AG20443 (cell line): ENCODE data around the gene AGBL5.
A peak's percentile ranks its signal among the peaks of the same experiment; 100 is the strongest.

Experiments used
- DNase-seq: peaks from one replicate; pipeline ENCODE4 v3.0.0; 2012; ENCODE audit warnings: low spot score, mixed read lengths

The AGBL5 gene

GRCh38 chr2:27077231-27077630, 25.8 kb downstream of the AGBL5 start:
- no peak for DNase-seq

GRCh38 chr2:27078267-27079194, 27.1 kb downstream of the AGBL5 start, which contains the start of gene EMILIN1:
EMILIN1 (plus strand) TSS chr2:27078615; CDS start chr2:27079066, 451 bp downstream.
- peak; percentile 93 for DNase-seq

DNA sequence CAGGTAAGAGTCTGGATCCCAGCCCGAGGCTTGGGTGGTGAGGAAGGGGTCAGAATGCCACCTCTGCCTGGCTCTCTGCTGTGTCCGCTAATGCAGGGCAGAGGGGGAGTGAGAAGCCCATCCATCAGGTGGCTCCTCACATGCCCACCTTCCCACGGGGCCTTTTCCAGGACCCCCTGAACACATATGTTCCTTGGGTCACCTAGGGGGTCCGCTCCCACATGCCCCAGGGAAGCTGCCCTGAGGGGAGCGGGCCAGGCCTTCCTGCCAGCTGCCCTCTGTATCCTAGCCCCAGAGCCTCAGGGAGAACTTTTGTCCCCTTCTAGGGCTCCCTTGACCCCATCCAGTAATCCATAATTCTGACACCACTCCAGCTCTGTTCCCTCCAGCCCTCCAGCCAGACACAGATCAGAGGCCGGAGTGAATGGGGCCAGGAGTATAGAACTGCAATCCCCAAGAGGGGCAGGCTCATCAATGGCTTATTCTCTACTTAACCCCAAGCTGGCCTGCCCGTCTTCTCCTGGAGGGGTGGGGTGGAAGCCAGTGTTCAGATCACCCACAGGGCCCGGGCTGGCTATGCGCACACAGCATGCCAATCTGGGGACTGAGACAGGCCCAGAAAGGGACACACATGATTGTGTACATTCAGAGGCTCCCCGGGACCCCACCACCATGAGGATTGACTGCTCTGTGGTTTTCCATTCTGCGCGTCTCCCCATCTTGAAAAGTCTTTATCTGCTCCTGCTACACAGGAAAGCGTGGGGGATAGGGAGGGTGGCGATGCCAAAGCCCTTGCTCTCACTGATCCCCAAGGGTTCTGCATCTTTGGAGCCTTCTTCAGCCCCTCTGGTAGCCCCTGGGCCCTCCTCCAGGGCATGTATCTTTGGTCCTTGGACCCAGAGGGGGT, 28.0 kb downstream of the AGBL5 start:
- no peak for DNase-seq

DNA sequence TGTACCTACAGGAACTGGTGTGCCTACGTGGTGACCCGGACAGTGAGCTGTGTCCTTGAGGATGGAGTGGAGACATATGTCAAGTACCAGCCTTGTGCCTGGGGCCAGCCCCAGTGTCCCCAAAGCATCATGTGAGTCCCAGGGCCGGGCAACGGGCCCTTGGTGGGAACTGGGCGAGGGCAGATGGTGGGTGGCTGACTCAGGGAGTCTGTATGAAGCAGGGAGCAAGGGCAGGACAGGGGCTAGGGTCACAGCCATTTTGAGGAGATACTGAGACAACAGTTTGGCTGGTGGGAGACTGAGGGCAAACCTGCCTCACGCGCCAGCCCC, 28.6 kb downstream of the AGBL5 start:
- no peak for DNase-seq

GRCh38 chr2:27080603-27080936, 29.1 kb downstream of the AGBL5 start:
- no peak for DNase-seq

GRCh38 chr2:27081984-27082772, 30.7 kb downstream of the AGBL5 start:
- no peak for DNase-seq

DNA sequence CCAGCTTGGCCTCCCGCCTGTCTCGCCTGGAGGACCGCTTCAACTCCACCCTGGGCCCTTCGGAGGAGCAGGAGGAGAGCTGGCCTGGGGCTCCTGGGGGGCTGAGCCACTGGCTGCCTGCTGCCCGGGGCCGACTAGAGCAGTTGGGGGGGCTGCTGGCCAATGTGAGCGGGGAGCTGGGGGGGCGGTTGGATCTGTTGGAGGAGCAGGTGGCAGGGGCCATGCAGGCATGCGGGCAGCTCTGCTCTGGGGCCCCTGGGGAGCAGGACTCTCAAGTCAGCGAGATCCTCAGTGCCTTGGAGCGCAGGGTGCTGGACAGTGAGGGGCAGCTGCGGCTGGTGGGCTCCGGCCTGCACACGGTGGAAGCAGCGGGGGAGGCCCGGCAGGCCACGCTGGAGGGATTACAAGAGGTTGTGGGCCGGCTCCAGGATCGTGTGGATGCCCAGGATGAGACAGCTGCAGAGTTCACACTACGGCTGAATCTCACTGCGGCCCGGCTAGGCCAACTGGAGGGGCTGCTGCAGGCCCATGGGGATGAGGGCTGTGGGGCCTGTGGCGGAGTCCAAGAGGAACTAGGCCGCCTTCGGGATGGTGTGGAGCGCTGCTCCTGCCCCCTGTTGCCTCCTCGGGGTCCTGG, 31.4 kb downstream of the AGBL5 start:
- DNase-seq: no peak

DNA sequence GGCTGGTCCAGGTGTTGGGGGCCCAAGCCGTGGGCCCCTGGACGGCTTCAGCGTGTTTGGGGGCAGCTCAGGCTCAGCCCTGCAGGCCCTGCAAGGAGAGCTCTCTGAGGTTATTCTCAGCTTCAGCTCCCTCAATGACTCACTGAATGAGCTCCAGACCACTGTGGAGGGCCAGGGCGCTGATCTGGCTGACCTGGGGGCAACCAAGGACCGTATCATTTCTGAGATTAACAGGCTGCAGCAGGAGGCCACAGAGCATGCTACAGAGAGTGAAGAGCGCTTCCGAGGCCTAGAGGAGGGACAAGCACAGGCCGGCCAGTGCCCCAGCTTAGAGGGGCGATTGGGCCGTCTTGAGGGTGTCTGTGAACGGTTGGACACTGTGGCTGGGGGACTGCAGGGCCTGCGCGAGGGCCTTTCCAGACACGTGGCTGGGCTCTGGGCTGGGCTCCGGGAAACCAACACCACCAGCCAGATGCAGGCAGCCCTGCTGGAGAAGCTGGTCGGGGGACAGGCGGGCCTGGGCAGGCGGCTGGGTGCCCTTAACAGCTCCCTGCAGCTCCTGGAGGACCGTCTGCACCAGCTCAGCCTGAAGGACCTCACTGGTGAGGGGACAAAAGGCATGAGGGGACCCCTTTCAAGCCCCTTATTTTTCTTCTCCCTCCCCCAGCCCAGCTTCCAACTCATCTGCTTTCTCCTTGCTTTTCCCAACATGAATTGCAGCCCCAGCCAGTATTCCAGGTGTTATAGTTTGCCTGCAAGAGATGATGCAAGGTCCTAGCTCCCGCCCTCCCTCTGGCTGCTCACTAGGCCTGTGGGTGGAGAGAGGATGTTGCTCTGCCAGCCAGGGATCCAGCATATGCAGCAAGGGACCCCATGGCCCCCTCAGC, 32.2 kb downstream of the AGBL5 start:
- DNase-seq: no peak

GRCh38 chr2:27084297-27085061, 33.0 kb downstream of the AGBL5 start:
- DNase-seq: no peak

- DNase-seq: no peak
Measured at GRCh38 chr2:27085062-27085672, 33.7 kb downstream of the AGBL5 start.

DNA sequence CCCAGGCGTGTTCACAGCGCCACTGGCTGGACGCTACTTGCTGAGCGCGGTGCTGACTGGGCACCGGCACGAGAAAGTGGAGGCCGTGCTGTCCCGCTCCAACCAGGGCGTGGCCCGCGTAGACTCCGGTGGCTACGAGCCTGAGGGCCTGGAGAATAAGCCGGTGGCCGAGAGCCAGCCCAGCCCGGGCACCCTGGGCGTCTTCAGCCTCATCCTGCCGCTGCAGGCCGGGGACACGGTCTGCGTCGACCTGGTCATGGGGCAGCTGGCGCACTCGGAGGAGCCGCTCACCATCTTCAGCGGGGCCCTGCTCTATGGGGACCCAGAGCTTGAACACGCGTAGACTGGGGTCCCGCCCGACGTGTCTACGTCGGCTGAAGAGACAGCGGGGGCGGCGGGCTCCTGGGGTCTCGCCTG, 34.2 kb downstream of the AGBL5 start:
- DNase-seq: peak; percentile 80

- peak; percentile 98 for DNase-seq
Measured at GRCh38 chr2:27086090-27086723, 34.7 kb downstream of the AGBL5 start.

- DNase-seq: no peak
Measured at GRCh38 chr2:27086724-27087593, 35.5 kb downstream of the AGBL5 start, which contains the start of gene KHK. KHK (plus strand) TSS chr2:27086772; CDS start chr2:27087260, 488 bp downstream.

DNA sequence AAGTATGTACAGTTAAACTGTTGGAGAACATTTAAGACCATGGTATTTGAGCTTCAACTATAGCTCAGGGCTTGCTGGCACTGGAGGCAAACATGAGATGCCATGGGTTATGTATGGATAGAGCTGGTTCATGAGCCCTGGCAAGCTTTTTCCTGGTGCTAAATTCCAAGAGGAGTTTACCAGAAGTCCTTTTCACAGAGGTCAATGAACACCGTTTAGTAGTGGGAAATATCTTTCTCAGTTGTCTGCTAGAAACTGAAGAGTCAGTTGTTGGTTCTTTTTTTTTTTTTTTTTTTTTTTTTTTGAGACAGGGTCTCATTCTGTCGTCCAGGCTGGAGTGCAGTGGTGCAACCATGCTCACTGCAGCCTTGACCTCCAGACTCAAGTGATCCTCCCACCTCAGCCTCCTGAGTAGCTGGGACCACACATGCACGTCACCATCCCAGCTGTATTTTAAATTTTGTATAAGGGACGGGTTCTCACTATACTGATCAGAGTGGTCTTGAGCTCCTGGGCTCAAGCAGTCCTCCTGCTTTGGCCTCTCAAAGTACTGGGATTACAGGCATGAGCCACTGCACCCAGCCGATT, 36.4 kb downstream of the AGBL5 start:
- DNase-seq: no peak

GRCh38 chr2:27088634-27089033, 37.2 kb downstream of the AGBL5 start:
- no peak for DNase-seq

DNA sequence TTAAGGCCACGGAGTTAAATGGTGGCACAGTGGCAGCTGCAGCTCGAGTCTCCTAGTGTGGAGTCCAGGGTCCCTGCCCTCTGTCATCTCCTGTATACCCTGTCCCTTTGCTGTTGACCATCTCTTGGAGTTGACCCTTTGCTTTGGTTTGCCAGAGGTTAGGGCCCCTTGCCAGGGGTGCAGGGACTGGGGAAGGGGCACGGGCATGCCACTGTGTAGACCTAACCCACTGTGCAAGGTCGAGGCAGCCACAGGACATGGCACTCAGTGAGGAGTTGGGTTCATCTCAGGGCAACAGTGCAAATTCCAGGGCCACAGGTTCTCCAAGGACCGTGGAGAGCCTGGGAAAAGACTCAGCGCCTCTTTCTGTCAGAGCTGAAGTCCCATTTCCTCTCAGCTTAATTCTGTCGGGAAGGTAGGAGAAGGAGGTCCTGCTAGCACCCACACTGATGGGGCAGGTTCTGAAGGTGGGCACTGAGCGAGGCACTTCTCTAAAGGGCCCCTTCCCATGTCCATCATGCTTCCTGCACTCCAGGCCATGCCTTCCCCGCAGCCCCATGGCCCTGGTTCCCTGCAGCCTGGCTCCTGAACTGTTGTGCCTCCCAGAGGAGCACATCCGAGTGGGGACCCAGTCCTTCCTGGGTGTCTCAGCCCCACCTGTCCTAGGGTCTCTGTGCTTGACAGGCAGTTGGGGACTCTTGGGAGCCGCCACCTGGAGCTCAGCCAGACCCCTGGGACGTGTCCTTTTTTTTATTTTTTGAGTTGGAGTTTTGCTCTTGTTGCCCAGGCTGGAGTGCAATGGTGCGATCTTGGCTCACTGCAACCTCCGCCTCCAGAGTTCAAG, 37.9 kb downstream of the AGBL5 start:
- no peak for DNase-seq
